ENCODE results near the gene CLK4. TPM values are rescaled to one million over a fixed set of nuclear protein-coding genes. Genes with fewer than 3 reads are reported as not detected.

The CLK4 gene
- total and polyA plus RNA-seq, 2 of the 8 experiments (the other 6 are each of a cell fraction or from before 2014, with no cell fraction given) = 8.1 to 12.6 TPM

- no peak overlapping the region for H3K4me3 ChIP-seq (ENCODE audit: extremely low read depth in 1 of 4, insufficient read depth in 2 of 4, low read depth in 3 of 4, low read length in 4 of 4)
- no peak overlapping the region for H2BK15ac ChIP-seq (ENCODE audit: low read length)
- no peak overlapping the region for H3K56ac ChIP-seq (replicated peaks; ENCODE audit: insufficient read length, low read depth, low read length)
- no peaks in the 10 kb centered on the region for H3K36me3 ChIP-seq (ENCODE audit: control insufficient read depth in 2 of 4, insufficient read depth in 4 of 4, low read length in 3 of 4)
- no peaks in the 10 kb centered on the region for H3K79me1 ChIP-seq (ENCODE audit: low read depth, low read length)
- H2BK5ac ChIP-seq (ENCODE audit: low read depth, low read length) = no peak overlapping the region
- H3K79me2 ChIP-seq (ENCODE audit: control insufficient read depth in 1 of 2, insufficient read depth in 2 of 2, low read length in 2 of 2) = no peaks in the 10 kb centered on the region
- no peak overlapping the region for H2BK120ac ChIP-seq (replicated peaks; ENCODE audit: low read depth, low read length)
- H3K27me3 ChIP-seq (replicated peaks in 1 of 4; ENCODE audit: control insufficient read depth in 3 of 4, extremely low read depth in 1 of 4, insufficient read depth in 3 of 4, low read length in 3 of 4) = no peaks in the 10 kb centered on the region
- H2AK5ac ChIP-seq (ENCODE audit: low read depth, low read length) = no peak overlapping the region
- no peak overlapping the region for H3K9ac ChIP-seq (replicated peaks in 1 of 4; ENCODE audit: extremely low read depth in 1 of 4, low read depth in 3 of 4, low read length in 3 of 4)
- no peak overlapping the region for H4K5ac ChIP-seq (ENCODE audit: insufficient read length, low read depth, low read length)
- DNase-seq (ENCODE audit: low read depth in 1 of 2, low spot score in 2 of 2) (no peak), FAIRE-seq (no peak)
- CTCF ChIA-PET (ENCODE audit: partially characterized antibody) = no interaction called here
- no peaks in the 10 kb centered on the region for H3K4me1 ChIP-seq (replicated peaks in 1 of 4; ENCODE audit: control insufficient read depth in 3 of 4, insufficient read depth in 4 of 4, low read length in 3 of 4)
- H2BK20ac ChIP-seq (ENCODE audit: low read length) = no peak overlapping the region
- no peak overlapping the region for H3K4me2 ChIP-seq (ENCODE audit: insufficient read depth in 1 of 2, low read depth in 2 of 2, low read length in 2 of 2)
- H4K20me1 ChIP-seq (replicated peaks in 1 of 2; ENCODE audit: control insufficient read depth in 1 of 2, insufficient read depth in 2 of 2, low read length in 2 of 2) = no peaks in the 10 kb centered on the region
- H3K27ac ChIP-seq (ENCODE audit: low read depth, low read length) = no peak overlapping the region
- no peak overlapping the region for H2AFZ ChIP-seq (ENCODE audit: low read length)
- no peak overlapping the region for H3K14ac ChIP-seq (ENCODE audit: insufficient read length)
- H2BK12ac ChIP-seq (ENCODE audit: low read depth, low read length) = no peak overlapping the region
- no peak overlapping the region for H3K23ac ChIP-seq (ENCODE audit: insufficient read length)
- POLR2A ChIA-PET (ENCODE audit: partially characterized antibody) = interaction anchor here (1.1 kb wide), 1 partner anchor 47 kb away, joined by 3 read pairs; no protein-coding TSS in a partner anchor
- peaks cover 10 to 11% of the 10 kb centered on the region in 2 experiments; a peak in 2 of 4 replicates for H3K9me3 ChIP-seq (ENCODE audit: insufficient read depth in 2 of 2, low read depth in 1 of 2, low read length in 1 of 2)
- H3K4ac ChIP-seq (replicated peaks; ENCODE audit: insufficient read length, low read depth, low read length) = no peak overlapping the region
- H3K18ac ChIP-seq (ENCODE audit: extremely low read depth, low read length) = no peak overlapping the region
- H4K8ac ChIP-seq (ENCODE audit: extremely low read depth, insufficient read depth, low read length) = no peak overlapping the region
- no peak overlapping the region for H4K91ac ChIP-seq (replicated peaks; ENCODE audit: insufficient read length, low read length)
- H3K23me2 ChIP-seq (ENCODE audit: low read depth, low read length) = no peaks in the 10 kb centered on the region
- 85% methylated on average over 21 of the region's 21 CpGs; no CpG with 5 or more reads in 1 of the 2 experiments for WGBS, 2 experiments (ENCODE audit: extremely low coverage in 1 of 2, insufficient coverage in 1 of 2, insufficient read length in 1 of 2, insufficient replicate concordance in 2 of 2, low coverage in 1 of 2, low lambda C conversion rate in 2 of 2, missing lambda C conversion rate in 1 of 2)
- TF ChIP-seq BACH1 (IDR thresholded peaks at IDR 0.05; ENCODE audit: low read length) (no peak), SUZ12 (IDR thresholded peaks at IDR 0.05; ENCODE audit: low read length) (no peak), TAF1 (IDR thresholded peaks at IDR 0.05; ENCODE audit: low read depth, low read length) (no peak), JUND (IDR thresholded peaks at IDR 0.05; ENCODE audit: low read length) (no peak), USF2 (IDR thresholded peaks at IDR 0.05; ENCODE audit: low read length) (no peak)
Measured at GRCh38 chr5:178661836-178662540, 35.1 kb upstream of the CLK4 start.

All from H1 (cell line).